OCI-LY1 (cell line): ENCODE data around the gene CFAP99.

Experiments used
- CTCF ChIP-seq: fragments of 200-600 bp; sonication (generic), shearing (Covaris generic); IDR thresholded peaks from 2 replicates; pipeline ENCODE4 v1.5.1; 2017; ENCODE audit warnings: mild to moderate bottlenecking, antibody characterized with exemption, low read length, moderate library complexity, mixed read lengths
- EZH2 ChIP-seq: fragments of 200-600 bp; sonication (generic), shearing (Covaris generic); IDR thresholded peaks from 2 replicates; pipeline ENCODE4 v1.8.0; 2017; ENCODE audit warnings: borderline replicate concordance, mixed run types, mild to moderate bottlenecking, antibody characterized with exemption, low read length, moderate library complexity, mixed read lengths

- TF ChIP-seq EZH2 (no peak), CTCF (no peak)
Measured at GRCh38 chr4:2411786-2412510, 6.8 kb upstream of the CFAP99 start.
